ENCODE measurements around the gene KRTAP4-11. TPM values are rescaled to one million over a fixed set of nuclear protein-coding genes. Genes with fewer than 3 reads are reported as not detected.
A peak's percentile ranks its signal among the peaks of the same experiment; 100 is the strongest.
"Not testable (repeated sequence)": the region's sequence is repeated elsewhere in the genome, so short reads cannot be mapped to it uniquely, and the experiment has no call there.

KRTAP4-11 gene
- total and polyA plus RNA-seq, 2 of the 4 experiments (the other 2 are of a cell fraction), result not detected

GRCh38 chr17:41149652-41149985 lies 31.4 kb upstream of the KRTAP4-11 start, which contains the start of gene KRTAP4-5:
KRTAP4-5 (minus strand) TSS chr17:41149825; CDS start chr17:41149767, 58 bp downstream.
- ATAC-seq (ENCODE audit: low read depth) (no peak), DNase-seq (no peak)
- Histone ChIP-seq H3K4me3 (ENCODE audit: insufficient read depth, low read depth, low read length) (no peak within 1 kb of the TSS), H3K27me3 (ENCODE audit: control insufficient read depth, insufficient read depth, low read length) (no peaks in the 10 kb centered on the region; the same call in 1 of the 2 replicates), H3K4me2 (ENCODE audit: low read depth, low read length) (no peak within 1 kb of the TSS), H4K91ac (ENCODE audit: insufficient read depth, low read depth, low read length) (no peak within 1 kb of the TSS), H2AFZ (replicated peaks; ENCODE audit: low read length, poor library complexity) (no peak within 1 kb of the TSS), H3K23ac (ENCODE audit: low read depth, low read length) (no peak within 1 kb of the TSS), H2BK5ac (ENCODE audit: low read depth, low read length, poor library complexity, severe bottlenecking) (no peak within 1 kb of the TSS), H3K9me3 (ENCODE audit: control insufficient read depth, insufficient read depth, low read length) (no peaks in the 10 kb centered on the region), H3K9me1 (ENCODE audit: insufficient read depth, low read length) (no peaks in the 10 kb centered on the region), H2AK9ac (replicated peaks; ENCODE audit: low read depth, low read length, poor library complexity) (no peak within 1 kb of the TSS), H3K79me1 (ENCODE audit: low read depth in 1 of 2, low read length in 2 of 2) (no peaks in the 10 kb centered on the region), H2BK15ac (ENCODE audit: low read depth, low read length) (no peak within 1 kb of the TSS), H3K56ac (ENCODE audit: extremely low read depth, insufficient read depth, low read length) (no peak within 1 kb of the TSS), H3K27ac (ENCODE audit: insufficient read depth, low read length) (no peak within 1 kb of the TSS), H2BK20ac (ENCODE audit: low read depth, low read length) (no peak within 1 kb of the TSS), H3K14ac (replicated peaks; ENCODE audit: low read depth, low read length) (no peak within 1 kb of the TSS), H2BK120ac (ENCODE audit: low read depth, low read length) (no peak within 1 kb of the TSS), H4K5ac (ENCODE audit: low read depth, low read length) (no peak within 1 kb of the TSS), H4K20me1 (ENCODE audit: insufficient read depth, low read length) (no peaks in the 10 kb centered on the region), H2AK5ac (ENCODE audit: low read depth, low read length) (no peak within 1 kb of the TSS), H3K18ac (ENCODE audit: low read depth, low read length) (no peak within 1 kb of the TSS), H3K36me3 (ENCODE audit: control insufficient read depth, insufficient read depth, low read length) (no peaks in the 10 kb centered on the region), H4K8ac (ENCODE audit: low read depth in 2 of 2, low read length in 2 of 2) (no peak within 1 kb of the TSS), H3K4ac (ENCODE audit: low read depth, low read length) (no peak within 1 kb of the TSS), H3K9ac (ENCODE audit: low read depth, low read length) (no peak within 1 kb of the TSS), H3K4me1 (ENCODE audit: control insufficient read depth, insufficient read depth, low read length) (no peaks in the 10 kb centered on the region)
- intact Hi-C loops (cut with micrococcal nuclease), result no loop called here
- CTCF ChIA-PET, result interaction anchor here (0.6 kb wide), 1 partner anchor 52 kb away, joined by 4 read pairs; no protein-coding TSS in a partner anchor
- in situ Hi-C loops (cut with MboI; ENCODE audit: low sequenced_read_pairs), result no loop called here
- TF ChIP-seq FOS (IDR thresholded peaks at IDR 0.05; ENCODE audit: low read depth, low read length), result no peak
- 0 out of 2 replicates have a peak, but pooled peaks have one; percentile 18 for TF ChIP-seq CEBPB (IDR thresholded peaks at IDR 0.05; ENCODE audit: low read depth, low read length)
- POLR2A ChIA-PET (ENCODE audit: unreplicated experiment), result no interaction called here
- dilution Hi-C loops (cut with HindIII; ENCODE audit: low sequenced_read_pairs, unreplicated experiment), result no loop called here
- no TSS peak for BruUV-seq (replicated peaks)
- WGBS, 2 experiments (ENCODE audit: extremely low coverage in 2 of 2, insufficient read length in 1 of 2), result 100% methylated on average over 1 of the region's 2 CpGs; no CpG with 5 or more reads in 1 of the 2 experiments

GRCh38 chr17:41148971-41149651 lies 30.9 kb upstream of the KRTAP4-11 start:
- BruUV-seq (replicated peaks); intact Hi-C loops (cut with micrococcal nuclease); H3K9me3 ChIP-seq (ENCODE audit: control insufficient read depth, insufficient read depth, low read length); H2BK15ac ChIP-seq (ENCODE audit: low read depth, low read length); H3K4ac ChIP-seq (ENCODE audit: low read depth, low read length); H3K27ac ChIP-seq (ENCODE audit: insufficient read depth, low read length); H4K8ac ChIP-seq (ENCODE audit: low read depth in 2 of 2, low read length in 2 of 2); DNase-seq; H3K18ac ChIP-seq (ENCODE audit: low read depth, low read length); H3K56ac ChIP-seq (ENCODE audit: extremely low read depth, insufficient read depth, low read length); dilution Hi-C loops (cut with HindIII; ENCODE audit: low sequenced_read_pairs, unreplicated experiment); H3K23ac ChIP-seq (ENCODE audit: low read depth, low read length); H2BK20ac ChIP-seq (ENCODE audit: low read depth, low read length); H3K27me3 ChIP-seq (ENCODE audit: control insufficient read depth, insufficient read depth, low read length); H2AK5ac ChIP-seq (ENCODE audit: low read depth, low read length); H4K5ac ChIP-seq (ENCODE audit: low read depth, low read length); H3K9ac ChIP-seq (ENCODE audit: low read depth, low read length); H2AK9ac ChIP-seq (replicated peaks; ENCODE audit: low read depth, low read length, poor library complexity); H3K9me1 ChIP-seq (ENCODE audit: insufficient read depth, low read length); H4K91ac ChIP-seq (ENCODE audit: insufficient read depth, low read depth, low read length); POLR2A ChIA-PET (ENCODE audit: unreplicated experiment); H3K4me2 ChIP-seq (ENCODE audit: low read depth, low read length); ATAC-seq (ENCODE audit: low read depth); H4K20me1 ChIP-seq (ENCODE audit: insufficient read depth, low read length); H3K36me3 ChIP-seq (ENCODE audit: control insufficient read depth, insufficient read depth, low read length); H2BK5ac ChIP-seq (ENCODE audit: low read depth, low read length, poor library complexity, severe bottlenecking); H2BK120ac ChIP-seq (ENCODE audit: low read depth, low read length); H3K79me1 ChIP-seq (ENCODE audit: low read depth in 1 of 2, low read length in 2 of 2); in situ Hi-C loops (cut with MboI; ENCODE audit: low sequenced_read_pairs); H3K4me1 ChIP-seq (ENCODE audit: control insufficient read depth, insufficient read depth, low read length); H3K14ac ChIP-seq (replicated peaks; ENCODE audit: low read depth, low read length); H3K4me3 ChIP-seq (ENCODE audit: insufficient read depth, low read depth, low read length); H2AFZ ChIP-seq (replicated peaks; ENCODE audit: low read length, poor library complexity): not testable (repeated sequence)
- CTCF ChIA-PET, result interaction anchor here (0.6 kb wide), 1 partner anchor 52 kb away, joined by 4 read pairs; no protein-coding TSS in a partner anchor
- WGBS, 2 experiments (ENCODE audit: extremely low coverage in 2 of 2, insufficient read length in 1 of 2), result 87% methylated on average over 3 of the region's 10 CpGs; no CpG with 5 or more reads in 1 of the 2 experiments

Measured in IMR-90 (cell line).